ENCODE measurements around the gene GLI2. TPM values are rescaled to one million over a fixed set of nuclear protein-coding genes. Genes with fewer than 3 reads are reported as not detected.

Gene GLI2
- total and polyA plus RNA-seq, 2 experiments from 2014 or later: 53.6 to 57.0 TPM

- TF ChIP-seq CTCF (conservative IDR thresholded peaks at IDR 0.05; ENCODE audit: low read depth in 2 of 2) (no peak), EZH2 (IDR thresholded peaks at IDR 0.05; ENCODE audit: low read depth, unreplicated experiment) (no peak), ETS1 (IDR thresholded peaks at IDR 0.05) (no peak), JUNB (IDR thresholded peaks at IDR 0.05; ENCODE audit: unreplicated experiment) (no peak)
Measured at GRCh38 chr2:120746144-120746543, 10.5 kb downstream of the GLI2 start (continued).

GRCh38 chr2:120747281-120747680 lies 11.6 kb downstream of the GLI2 start:
- H3K4me3 Mint-ChIP-seq: no peak overlapping the region
- Histone ChIP-seq H2AFZ (no peak overlapping the region), H3K4me2 (no peak overlapping the region), H4K20me1 (replicated peaks; ENCODE audit: insufficient read depth) (peaks cover 75% of the 10 kb centered on the region), H3K9me2 (ENCODE audit: insufficient read depth) (peaks cover 9% of the 10 kb centered on the region; the same call in 1 of the 2 replicates), H3K27me3 (ENCODE audit: insufficient read depth) (no peaks in the 10 kb centered on the region), H3K4me3 (no peak overlapping the region), H3F3A (replicated peaks; ENCODE audit: low read depth) (peaks cover 17% of the 10 kb centered on the region), H3K36me3 (ENCODE audit: insufficient read depth) (no peaks in the 10 kb centered on the region), H3K4me1 (ENCODE audit: insufficient read depth) (peaks cover 87% of the 10 kb centered on the region), H3K27ac (ENCODE audit: low read depth) (no peak overlapping the region), H3K79me2 (replicated peaks; ENCODE audit: insufficient read depth) (peaks cover 100% of the 10 kb centered on the region)
- H3K36me3 Mint-ChIP-seq (ENCODE audit: low read depth): no peaks in the 10 kb centered on the region; the same call in 2 of the 3 replicates
- no peak overlapping the region for H3K27ac Mint-ChIP-seq
- H3K9me3 Mint-ChIP-seq: no peaks in the 10 kb centered on the region
- TF ChIP-seq ZNF114 (CRISPR knock-in tag; IDR thresholded peaks at IDR 0.05): no peak
- no peak for TF ChIP-seq NANOG (IDR thresholded peaks at IDR 0.05; ENCODE audit: borderline replicate concordance)
- no peak for TF ChIP-seq POLR2AphosphoS5 (IDR thresholded peaks at IDR 0.05; ENCODE audit: low read depth)
- peaks cover 85% of the 10 kb centered on the region for H3K4me1 Mint-ChIP-seq
- DNase-seq (ENCODE audit: low spot score): no peak
- no peak for ATAC-seq
- H3K27me3 Mint-ChIP-seq (ENCODE audit: insufficient read depth, low read depth, poor library complexity): peaks cover 3% of the 10 kb centered on the region

GRCh38 chr2:120747706-120748105 lies 12.0 kb downstream of the GLI2 start:
- no peaks in the 10 kb centered on the region for H3K36me3 ChIP-seq (ENCODE audit: insufficient read depth)
- no peak overlapping the region for H3K4me3 Mint-ChIP-seq
- H3K36me3 Mint-ChIP-seq (ENCODE audit: low read depth): no peaks in the 10 kb centered on the region; the same call in 1 of the 3 replicates
- H2AFZ ChIP-seq: no peak overlapping the region
- H3K27me3 ChIP-seq (ENCODE audit: insufficient read depth): no peaks in the 10 kb centered on the region
- no peak for ATAC-seq
- H3K79me2 ChIP-seq (replicated peaks; ENCODE audit: insufficient read depth): peaks cover 100% of the 10 kb centered on the region
- H3K27me3 Mint-ChIP-seq (ENCODE audit: insufficient read depth, low read depth, poor library complexity): peaks cover 3% of the 10 kb centered on the region
- H3F3A ChIP-seq (replicated peaks; ENCODE audit: low read depth): peaks cover 17% of the 10 kb centered on the region
- H3K4me2 ChIP-seq: no peak overlapping the region
- no peak overlapping the region for H3K27ac Mint-ChIP-seq
- peaks cover 80% of the 10 kb centered on the region for H4K20me1 ChIP-seq (replicated peaks; ENCODE audit: insufficient read depth)
- no peak for DNase-seq (ENCODE audit: low spot score)
- peaks cover 9% of the 10 kb centered on the region; the same call in 1 of the 2 replicates for H3K9me2 ChIP-seq (ENCODE audit: insufficient read depth)
- H3K4me1 Mint-ChIP-seq: peaks cover 81% of the 10 kb centered on the region
- peaks cover 83% of the 10 kb centered on the region for H3K4me1 ChIP-seq (ENCODE audit: insufficient read depth)
- no peak overlapping the region for H3K27ac ChIP-seq (ENCODE audit: low read depth)
- TF ChIP-seq ETS1 (IDR thresholded peaks at IDR 0.05) (no peak), REST (IDR thresholded peaks at IDR 0.05; ENCODE audit: unreplicated experiment) (no peak), EZH2 (IDR thresholded peaks at IDR 0.05; ENCODE audit: low read depth, unreplicated experiment) (no peak), CTCF (conservative IDR thresholded peaks at IDR 0.05; ENCODE audit: low read depth in 2 of 2) (no peak), ZNF114 (CRISPR knock-in tag; IDR thresholded peaks at IDR 0.05) (no peak)
- no peaks in the 10 kb centered on the region for H3K9me3 Mint-ChIP-seq
- no peak overlapping the region for H3K4me3 ChIP-seq
